ENCODE data around the gene FAM221B. TPM values are rescaled to one million over a fixed set of nuclear protein-coding genes. Genes with fewer than 3 reads are reported as not detected.

Gene FAM221B
- total and polyA plus RNA-seq, 9 of the 15 experiments (the other 6 are each of a cell fraction or from before 2014, with no cell fraction given): 0.01 TPM; not detected in 8

- TF ChIP-seq, protein P1, sequence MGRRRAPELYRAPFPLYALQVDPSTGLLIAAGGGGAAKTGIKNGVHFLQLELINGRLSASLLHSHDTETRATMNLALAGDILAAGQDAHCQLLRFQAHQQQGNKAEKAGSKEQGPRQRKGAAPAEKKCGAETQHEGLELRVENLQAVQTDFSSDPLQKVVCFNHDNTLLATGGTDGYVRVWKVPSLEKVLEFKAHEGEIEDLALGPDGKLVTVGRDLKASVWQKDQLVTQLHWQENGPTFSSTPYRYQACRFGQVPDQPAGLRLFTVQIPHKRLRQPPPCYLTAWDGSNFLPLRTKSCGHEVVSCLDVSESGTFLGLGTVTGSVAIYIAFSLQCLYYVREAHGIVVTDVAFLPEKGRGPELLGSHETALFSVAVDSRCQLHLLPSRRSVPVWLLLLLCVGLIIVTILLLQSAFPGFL (CRISPR knock-in tag; IDR thresholded peaks at IDR 0.05): no peak
- no peak for TF ChIP-seq CCNT2 (IDR thresholded peaks at IDR 0.05; ENCODE audit: borderline replicate concordance, extremely low read depth, insufficient read length, low read depth, low read length)
- TF ChIP-seq ZNF431 (CRISPR knock-in tag; IDR thresholded peaks at IDR 0.05): no peak
- TF ChIP-seq, protein P2, sequence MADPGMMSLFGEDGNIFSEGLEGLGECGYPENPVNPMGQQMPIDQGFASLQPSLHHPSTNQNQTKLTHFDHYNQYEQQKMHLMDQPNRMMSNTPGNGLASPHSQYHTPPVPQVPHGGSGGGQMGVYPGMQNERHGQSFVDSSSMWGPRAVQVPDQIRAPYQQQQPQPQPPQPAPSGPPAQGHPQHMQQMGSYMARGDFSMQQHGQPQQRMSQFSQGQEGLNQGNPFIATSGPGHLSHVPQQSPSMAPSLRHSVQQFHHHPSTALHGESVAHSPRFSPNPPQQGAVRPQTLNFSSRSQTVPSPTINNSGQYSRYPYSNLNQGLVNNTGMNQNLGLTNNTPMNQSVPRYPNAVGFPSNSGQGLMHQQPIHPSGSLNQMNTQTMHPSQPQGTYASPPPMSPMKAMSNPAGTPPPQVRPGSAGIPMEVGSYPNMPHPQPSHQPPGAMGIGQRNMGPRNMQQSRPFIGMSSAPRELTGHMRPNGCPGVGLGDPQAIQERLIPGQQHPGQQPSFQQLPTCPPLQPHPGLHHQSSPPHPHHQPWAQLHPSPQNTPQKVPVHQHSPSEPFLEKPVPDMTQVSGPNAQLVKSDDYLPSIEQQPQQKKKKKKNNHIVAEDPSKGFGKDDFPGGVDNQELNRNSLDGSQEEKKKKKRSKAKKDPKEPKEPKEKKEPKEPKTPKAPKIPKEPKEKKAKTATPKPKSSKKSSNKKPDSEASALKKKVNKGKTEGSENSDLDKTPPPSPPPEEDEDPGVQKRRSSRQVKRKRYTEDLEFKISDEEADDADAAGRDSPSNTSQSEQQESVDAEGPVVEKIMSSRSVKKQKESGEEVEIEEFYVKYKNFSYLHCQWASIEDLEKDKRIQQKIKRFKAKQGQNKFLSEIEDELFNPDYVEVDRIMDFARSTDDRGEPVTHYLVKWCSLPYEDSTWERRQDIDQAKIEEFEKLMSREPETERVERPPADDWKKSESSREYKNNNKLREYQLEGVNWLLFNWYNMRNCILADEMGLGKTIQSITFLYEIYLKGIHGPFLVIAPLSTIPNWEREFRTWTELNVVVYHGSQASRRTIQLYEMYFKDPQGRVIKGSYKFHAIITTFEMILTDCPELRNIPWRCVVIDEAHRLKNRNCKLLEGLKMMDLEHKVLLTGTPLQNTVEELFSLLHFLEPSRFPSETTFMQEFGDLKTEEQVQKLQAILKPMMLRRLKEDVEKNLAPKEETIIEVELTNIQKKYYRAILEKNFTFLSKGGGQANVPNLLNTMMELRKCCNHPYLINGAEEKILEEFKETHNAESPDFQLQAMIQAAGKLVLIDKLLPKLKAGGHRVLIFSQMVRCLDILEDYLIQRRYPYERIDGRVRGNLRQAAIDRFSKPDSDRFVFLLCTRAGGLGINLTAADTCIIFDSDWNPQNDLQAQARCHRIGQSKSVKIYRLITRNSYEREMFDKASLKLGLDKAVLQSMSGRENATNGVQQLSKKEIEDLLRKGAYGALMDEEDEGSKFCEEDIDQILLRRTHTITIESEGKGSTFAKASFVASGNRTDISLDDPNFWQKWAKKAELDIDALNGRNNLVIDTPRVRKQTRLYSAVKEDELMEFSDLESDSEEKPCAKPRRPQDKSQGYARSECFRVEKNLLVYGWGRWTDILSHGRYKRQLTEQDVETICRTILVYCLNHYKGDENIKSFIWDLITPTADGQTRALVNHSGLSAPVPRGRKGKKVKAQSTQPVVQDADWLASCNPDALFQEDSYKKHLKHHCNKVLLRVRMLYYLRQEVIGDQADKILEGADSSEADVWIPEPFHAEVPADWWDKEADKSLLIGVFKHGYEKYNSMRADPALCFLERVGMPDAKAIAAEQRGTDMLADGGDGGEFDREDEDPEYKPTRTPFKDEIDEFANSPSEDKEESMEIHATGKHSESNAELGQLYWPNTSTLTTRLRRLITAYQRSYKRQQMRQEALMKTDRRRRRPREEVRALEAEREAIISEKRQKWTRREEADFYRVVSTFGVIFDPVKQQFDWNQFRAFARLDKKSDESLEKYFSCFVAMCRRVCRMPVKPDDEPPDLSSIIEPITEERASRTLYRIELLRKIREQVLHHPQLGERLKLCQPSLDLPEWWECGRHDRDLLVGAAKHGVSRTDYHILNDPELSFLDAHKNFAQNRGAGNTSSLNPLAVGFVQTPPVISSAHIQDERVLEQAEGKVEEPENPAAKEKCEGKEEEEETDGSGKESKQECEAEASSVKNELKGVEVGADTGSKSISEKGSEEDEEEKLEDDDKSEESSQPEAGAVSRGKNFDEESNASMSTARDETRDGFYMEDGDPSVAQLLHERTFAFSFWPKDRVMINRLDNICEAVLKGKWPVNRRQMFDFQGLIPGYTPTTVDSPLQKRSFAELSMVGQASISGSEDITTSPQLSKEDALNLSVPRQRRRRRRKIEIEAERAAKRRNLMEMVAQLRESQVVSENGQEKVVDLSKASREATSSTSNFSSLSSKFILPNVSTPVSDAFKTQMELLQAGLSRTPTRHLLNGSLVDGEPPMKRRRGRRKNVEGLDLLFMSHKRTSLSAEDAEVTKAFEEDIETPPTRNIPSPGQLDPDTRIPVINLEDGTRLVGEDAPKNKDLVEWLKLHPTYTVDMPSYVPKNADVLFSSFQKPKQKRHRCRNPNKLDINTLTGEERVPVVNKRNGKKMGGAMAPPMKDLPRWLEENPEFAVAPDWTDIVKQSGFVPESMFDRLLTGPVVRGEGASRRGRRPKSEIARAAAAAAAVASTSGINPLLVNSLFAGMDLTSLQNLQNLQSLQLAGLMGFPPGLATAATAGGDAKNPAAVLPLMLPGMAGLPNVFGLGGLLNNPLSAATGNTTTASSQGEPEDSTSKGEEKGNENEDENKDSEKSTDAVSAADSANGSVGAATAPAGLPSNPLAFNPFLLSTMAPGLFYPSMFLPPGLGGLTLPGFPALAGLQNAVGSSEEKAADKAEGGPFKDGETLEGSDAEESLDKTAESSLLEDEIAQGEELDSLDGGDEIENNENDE (IDR thresholded peaks at IDR 0.05; ENCODE audit: low read depth, low read length): no peak
- TF ChIP-seq ZNF197 (CRISPR knock-in tag; IDR thresholded peaks at IDR 0.05; ENCODE audit: low read depth): no peak
- TF ChIP-seq, protein P3, sequence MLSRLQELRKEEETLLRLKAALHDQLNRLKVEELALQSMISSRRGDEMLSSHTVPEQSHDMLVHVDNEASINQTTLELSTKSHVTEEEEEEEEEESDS (CRISPR knock-in tag; IDR thresholded peaks at IDR 0.05): no peak
- TF ChIP-seq STAT5B (CRISPR knock-in tag; IDR thresholded peaks at IDR 0.05): no peak
- TF ChIP-seq MCM7 (IDR thresholded peaks at IDR 0.05): no peak
- no peak for TF ChIP-seq PPARD (CRISPR knock-in tag; IDR thresholded peaks at IDR 0.05)
- no peak for TF ChIP-seq NEUROD1 (IDR thresholded peaks at IDR 0.05; ENCODE audit: borderline replicate concordance, low read depth, low read length, partially characterized antibody)
- no peak for TF ChIP-seq PTRF (tag; IDR thresholded peaks at IDR 0.05)
- TF ChIP-seq, protein P4, sequence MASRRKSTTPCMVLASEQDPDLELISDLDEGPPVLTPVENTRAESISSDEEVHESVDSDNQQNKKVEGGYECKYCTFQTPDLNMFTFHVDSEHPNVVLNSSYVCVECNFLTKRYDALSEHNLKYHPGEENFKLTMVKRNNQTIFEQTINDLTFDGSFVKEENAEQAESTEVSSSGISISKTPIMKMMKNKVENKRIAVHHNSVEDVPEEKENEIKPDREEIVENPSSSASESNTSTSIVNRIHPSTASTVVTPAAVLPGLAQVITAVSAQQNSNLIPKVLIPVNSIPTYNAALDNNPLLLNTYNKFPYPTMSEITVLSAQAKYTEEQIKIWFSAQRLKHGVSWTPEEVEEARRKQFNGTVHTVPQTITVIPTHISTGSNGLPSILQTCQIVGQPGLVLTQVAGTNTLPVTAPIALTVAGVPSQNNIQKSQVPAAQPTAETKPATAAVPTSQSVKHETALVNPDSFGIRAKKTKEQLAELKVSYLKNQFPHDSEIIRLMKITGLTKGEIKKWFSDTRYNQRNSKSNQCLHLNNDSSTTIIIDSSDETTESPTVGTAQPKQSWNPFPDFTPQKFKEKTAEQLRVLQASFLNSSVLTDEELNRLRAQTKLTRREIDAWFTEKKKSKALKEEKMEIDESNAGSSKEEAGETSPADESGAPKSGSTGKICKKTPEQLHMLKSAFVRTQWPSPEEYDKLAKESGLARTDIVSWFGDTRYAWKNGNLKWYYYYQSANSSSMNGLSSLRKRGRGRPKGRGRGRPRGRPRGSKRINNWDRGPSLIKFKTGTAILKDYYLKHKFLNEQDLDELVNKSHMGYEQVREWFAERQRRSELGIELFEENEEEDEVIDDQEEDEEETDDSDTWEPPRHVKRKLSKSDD (conservative IDR thresholded peaks at IDR 0.05; ENCODE audit: low read length): no peak
Observed at GRCh38 chr9:35814106-35814840, 14.3 kb downstream of the FAM221B start (continued).

All from K562 (cell line).